OCI-LY7 (cell line): Measurements from ENCODE around the gene MORN5.

ENCODE experiments used
- CTCF ChIP-seq: fragments of 200-600 bp; sonication (generic); conservative IDR thresholded peaks from 2 replicates; pipeline ENCODE4 v1.5.1; 2014; ENCODE audit warnings: mild to moderate bottlenecking, antibody characterized with exemption, low read length, moderate library complexity, mixed read lengths
- EZH2phosphoT487 ChIP-seq: fragments of 200-600 bp; sonication (generic); IDR thresholded peaks from 2 replicates; pipeline ENCODE4 v1.6.1; 2018; ENCODE audit warnings: low read depth, borderline replicate concordance, mild to moderate bottlenecking, mixed run types, antibody characterized with exemption, low read length, moderate library complexity, mixed read lengths

- TF ChIP-seq CTCF = no peak
- no peak for TF ChIP-seq EZH2phosphoT487
These were observed 84.6 kb downstream of the MORN5 start for GRCh38 chr9:122244349-122244748.
